Erythroblast (primary cell): ENCODE data around the gene ASB12.

Experiments used
- GATA1 ChIP-seq: IDR thresholded peaks from 2 replicates; pipeline ENCODE4 v1.6.1; 2011; ENCODE audit warnings: low read depth, mild to moderate bottlenecking, control low read depth, low read length, moderate library complexity
- POLR2A ChIP-seq: IDR thresholded peaks from 2 replicates; pipeline ENCODE4 v1.6.1; 2011; ENCODE audit warnings: mild to moderate bottlenecking, low read length

DNA sequence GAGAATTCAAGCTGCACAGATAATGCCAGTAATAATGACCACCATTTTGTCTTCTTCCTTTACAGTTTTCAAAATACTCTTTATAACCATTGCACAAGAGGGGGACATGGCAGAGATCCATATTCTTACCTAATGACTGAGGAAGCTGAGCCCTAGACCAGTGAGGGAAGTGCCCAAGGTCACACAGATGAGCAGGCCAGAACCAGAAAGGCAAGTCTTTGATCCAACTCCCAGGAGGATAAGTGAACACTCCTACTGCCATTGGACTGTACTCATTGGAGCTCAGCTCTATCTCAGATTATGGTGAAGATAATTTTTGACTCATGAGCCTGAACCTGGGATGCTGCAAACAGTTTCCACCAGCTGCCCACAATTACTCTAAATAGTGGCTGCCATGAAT lies 53.5 kb downstream of the ASB12 start:
- TF ChIP-seq POLR2A = no peak
- TF ChIP-seq GATA1 = no peak
